Suppressor macrophage treated with lipopolysaccharide for 1 hour (primary cell): ENCODE measurements around the gene BORCS5.

Source experiments
- DNase-seq, 3 donors: peaks; one replicate each; pipeline ENCODE4 v3.0.0-alpha.2; 2020 to 2022

BORCS5 gene

DNA sequence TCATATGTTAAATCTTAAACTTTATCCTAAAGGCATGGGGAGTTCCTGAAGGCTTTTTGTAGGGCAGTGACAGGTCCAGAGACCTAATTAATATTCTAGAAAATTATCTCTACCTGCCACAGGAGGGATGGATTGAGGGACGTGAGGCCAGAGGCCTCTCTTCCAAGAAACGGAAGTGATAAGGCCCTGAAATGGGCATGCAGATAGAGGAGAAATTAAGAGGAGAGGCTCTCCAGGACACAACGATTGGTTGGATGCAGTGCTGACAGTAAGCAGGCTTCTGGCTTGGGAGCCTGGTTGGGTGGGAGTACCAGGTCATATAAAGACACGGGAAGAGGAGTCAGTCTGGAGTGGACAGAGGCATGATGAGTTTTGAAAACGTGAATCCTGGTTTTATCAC is 3.1 kb upstream of the BORCS5 start:
- DNase-seq, result no peak

DNA sequence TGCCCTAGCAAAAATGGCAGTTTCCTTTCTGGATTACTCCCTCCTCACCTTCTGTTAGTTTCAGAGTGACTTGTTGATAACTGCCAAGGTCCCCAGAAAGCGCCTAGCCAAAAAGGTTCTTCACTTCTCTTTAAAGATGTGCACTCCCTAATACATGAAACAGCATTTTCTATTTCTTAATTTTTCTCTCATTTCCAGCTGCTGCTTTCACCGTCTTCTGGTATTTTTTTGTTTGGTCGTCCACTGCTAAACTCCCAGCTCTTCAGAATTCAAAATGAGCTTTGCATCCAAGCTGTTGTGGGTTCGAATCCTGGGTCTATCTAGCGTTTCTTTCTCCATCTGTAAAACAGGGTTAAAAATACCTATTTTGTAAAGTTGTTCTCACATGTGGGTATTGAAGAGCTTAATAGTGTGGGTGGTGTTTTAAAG is 397 bp upstream of the BORCS5 start:
- no peak for DNase-seq

DNA sequence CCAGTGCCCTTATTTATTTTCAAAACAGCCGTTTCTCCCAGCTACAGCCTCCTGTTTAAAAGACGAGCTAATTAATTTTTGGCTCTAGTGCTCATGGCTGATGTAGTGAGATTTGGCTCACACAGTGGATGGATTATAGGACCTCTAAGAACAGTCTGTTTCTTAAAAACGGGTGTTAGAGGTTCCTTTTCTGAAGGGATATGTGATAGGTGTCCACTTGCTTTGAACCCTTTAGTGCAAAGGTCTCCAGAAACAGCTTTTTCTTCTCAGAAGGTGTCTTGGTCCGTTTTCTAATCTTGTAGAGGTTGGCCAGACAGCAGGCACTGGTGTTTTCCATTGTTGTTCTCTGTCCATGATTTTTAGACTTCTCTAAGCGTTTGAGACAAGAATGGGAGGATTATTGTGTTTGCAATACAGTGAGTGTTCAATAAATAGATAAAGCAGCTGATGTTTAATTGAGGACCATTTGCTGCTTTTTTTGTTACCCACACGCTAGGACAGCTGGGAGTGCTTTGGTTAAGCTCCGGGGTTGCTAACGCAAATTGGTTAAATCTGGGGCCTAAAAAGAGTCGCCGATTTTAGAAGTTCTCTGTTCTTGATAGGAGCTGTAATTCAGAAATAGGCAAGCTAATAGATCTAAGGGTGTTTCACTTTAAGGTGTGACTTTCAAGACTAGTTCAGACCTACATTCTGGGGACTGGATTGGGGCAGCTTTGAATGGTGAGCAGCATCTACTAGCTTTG is 1.0 kb downstream of the BORCS5 start:
- no peak for DNase-seq

- DNase-seq, result no peak
Observed at GRCh38 chr12:12358528-12358927, 1.6 kb downstream of the BORCS5 start.

DNA sequence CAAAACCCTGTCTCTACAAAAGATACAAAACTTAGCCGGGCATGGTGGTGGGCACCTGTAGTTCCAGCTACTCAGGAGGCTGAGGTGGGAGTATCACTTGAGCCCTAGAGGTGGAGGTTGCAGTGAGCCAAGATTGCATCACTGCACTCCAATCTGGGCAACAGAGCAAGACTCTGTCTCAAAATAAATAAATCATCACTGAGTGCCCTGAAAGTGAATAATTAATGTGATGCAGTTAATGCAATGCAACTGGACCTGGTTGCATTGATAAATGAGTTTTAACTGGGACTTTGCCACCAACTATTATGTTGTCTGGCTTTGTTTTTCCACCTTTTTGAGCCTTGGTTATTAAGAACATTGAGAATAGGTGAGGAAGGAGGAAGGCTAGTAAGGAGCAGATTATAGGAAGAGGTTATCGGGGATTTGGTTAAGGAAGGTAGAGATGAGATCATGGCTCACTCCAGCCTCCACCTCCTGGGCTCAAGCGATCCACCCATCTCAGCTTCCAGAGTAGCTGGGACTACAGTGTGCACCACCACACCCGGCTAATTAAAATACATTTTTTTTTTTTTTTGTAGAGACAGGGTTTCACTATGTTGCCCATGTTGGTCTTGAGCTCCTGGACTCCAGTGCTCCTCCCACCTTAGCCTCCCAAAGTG is 8.0 kb downstream of the BORCS5 start:
- no peak for DNase-seq

- no peak for DNase-seq
Observed at GRCh38 chr12:12365446-12365802, 8.5 kb downstream of the BORCS5 start.

- peak; percentile 60 to 74 (median 70) for DNase-seq
Observed at GRCh38 chr12:12365931-12366431, 9.1 kb downstream of the BORCS5 start.

DNA sequence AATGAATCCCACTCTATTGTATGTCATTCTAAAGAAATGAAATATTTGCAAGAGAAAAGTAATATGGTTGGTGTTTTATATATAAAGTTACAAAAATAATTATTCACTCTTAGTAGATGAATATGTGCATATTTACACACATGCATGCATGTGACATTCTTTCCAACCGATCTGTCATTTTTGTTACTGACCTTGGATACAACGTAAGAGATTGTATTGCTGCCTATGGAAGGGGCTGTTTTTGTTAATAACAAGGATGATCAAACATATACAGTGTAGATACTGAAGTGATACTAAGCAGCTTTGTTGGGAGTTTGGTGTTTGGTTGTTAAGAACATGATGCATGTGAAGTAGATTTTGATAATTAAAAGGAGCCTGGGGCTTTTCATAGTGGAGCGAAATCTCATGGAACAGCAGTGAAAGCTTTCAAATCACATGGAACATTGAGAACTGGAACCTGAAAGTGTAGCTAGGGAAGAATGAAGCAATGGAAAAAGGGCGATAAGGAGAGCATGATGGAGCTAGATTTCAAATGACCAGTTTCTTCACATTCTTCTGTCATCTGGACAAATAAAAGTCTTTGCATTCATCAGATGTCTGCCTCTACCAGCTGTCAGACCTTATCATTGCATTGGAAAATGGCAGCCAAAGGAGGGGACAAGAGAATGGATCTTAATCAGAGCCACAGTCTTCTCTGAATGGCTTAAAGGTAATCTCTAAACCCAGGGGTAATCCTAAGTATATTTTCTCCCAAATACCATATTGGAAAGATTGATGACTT is 10.0 kb downstream of the BORCS5 start:
- no peak for DNase-seq

GRCh38 chr12:12367482-12367998 is 10.7 kb downstream of the BORCS5 start:
- DNase-seq, result no peak

GRCh38 chr12:12372946-12373722 is 16.3 kb downstream of the BORCS5 start:
- DNase-seq, result no peak

DNA sequence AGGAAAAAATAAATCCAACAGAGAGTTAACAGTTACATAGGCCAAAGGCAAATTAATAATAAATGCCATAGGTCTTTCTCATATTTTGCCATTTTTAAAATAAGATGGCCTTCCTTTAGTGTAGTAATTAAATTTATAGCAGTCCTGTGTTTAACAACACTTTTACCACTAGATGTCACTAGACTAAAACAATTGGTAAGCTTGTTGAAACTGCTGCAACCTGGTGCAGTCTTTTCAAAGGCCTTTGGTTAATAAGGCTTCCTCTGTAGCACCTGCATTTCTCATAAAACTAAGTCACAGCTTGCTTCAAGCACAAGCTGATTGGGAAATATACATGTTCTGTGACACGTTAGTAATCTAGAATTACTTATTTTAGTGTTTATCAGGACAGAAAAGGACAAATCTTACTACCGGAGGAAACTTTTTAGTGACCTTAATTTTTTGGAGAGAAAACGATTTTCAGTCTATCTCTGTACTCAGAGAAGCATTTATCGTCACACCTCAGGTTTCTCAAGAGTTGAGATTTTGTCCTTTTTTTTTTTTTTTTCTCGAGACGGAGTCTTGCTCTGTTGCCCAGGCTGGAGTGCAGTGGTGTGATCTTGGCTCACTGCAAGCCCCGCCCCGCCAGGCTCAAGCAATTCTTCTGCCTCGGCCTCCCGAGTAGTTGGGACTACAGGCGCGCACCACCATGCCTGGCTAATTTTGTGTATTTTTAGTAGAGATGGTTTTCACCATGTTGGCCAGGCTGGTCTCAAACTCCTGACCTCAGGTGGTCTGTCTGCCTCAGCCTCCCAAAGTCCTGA is 20.0 kb downstream of the BORCS5 start:
- DNase-seq, result peak; percentile 72 to 94 (median 92)

- DNase-seq, result peak in 2 of 3 donors; percentile 27 to 30
Observed at GRCh38 chr12:12378616-12379015, 21.7 kb downstream of the BORCS5 start.

DNA sequence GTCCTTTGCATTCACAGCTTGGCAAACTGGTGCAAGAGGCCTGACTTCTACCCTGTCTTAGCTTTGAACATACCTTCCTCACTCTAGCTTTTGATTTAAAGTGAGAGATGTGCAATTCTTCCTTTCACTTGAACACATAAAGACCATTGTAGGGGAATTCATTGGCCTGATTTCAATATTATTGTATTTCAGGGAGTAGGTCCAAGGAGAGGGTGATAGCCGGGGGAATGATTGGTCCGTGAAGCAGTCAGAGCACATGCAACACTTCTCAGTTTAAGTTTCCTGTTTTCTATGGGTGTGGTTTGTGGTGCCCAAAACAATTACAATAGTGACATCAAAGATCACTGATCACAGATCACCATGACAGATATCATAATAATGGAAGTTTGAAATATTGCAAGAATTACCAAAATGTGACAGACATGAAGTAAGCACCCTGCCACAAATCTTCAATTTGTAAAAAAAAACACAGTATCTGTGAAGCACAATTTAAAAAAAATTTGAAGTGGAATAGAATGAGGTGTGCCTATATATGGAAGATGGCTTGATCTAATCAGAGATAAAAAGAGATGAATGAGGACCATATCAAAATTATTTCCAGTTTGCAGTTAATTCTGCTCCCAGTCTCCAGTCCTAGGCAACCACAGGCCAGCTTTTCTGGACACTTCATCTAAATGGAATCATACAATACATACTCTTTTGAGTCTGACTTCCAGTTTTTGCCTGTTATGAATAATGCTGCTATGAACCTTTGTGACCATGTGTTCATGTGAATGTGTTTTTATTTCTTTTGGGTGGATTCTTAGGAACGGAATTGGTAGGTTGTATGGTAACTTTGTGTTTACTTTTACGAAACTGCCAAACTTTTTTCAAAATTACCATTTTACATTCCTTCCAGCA is 23.2 kb downstream of the BORCS5 start:
- peak; percentile 63 to 73 (median 64) for DNase-seq

DNA sequence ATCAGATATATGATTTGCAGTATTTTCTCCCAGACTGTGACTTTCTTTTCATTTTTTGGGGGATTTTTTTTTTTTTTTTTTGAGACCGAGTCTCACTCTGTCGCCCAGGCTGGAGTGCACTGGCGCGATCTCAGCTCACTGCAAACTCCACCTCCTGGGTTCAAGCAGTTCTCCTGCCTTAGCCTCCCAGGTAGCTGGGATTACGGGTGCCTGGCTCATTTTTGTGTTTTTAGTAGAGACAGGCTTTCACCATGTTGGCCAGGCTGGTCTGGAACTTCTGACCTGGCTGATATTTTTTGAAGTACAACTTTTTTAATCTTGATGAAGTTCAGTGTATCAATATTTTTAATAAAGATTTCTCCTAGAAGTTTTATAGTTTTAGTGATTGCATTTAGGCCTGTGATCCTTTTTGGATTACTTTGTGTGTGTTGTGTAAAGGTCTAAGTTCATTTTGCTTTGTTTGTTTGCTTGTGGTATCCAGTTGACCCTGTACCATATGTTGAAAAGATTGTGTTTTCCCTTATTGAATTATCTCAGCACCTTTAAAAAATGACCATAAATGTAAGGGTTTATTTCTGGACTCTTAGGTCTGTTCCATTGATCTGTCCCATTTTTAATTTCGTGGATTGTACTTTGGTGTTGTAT is 24.2 kb downstream of the BORCS5 start:
- no peak for DNase-seq

DNA sequence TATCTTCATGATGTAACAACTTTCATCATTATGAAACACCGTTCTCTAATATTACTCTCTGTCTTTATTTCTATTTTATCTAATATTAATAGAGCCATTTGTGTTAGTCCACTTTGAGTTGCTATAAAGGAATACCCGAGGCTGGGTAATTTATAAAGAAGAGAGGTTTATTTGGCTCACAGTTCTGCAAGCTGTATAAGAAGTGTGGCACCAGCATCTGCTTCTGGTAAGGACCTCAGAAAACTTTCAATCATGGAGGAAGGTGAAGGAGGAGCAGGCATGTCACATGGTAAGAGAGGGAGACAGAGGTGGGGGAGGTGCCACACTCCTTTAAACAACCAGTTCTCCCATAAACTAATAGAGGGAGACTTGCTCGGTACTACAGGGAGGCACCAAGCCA is 25.1 kb downstream of the BORCS5 start:
- DNase-seq, result no peak

- no peak for DNase-seq
Observed at GRCh38 chr12:12384571-12385340, 27.9 kb downstream of the BORCS5 start.

GRCh38 chr12:12387501-12387900 is 30.6 kb downstream of the BORCS5 start:
- DNase-seq, result no peak

DNA sequence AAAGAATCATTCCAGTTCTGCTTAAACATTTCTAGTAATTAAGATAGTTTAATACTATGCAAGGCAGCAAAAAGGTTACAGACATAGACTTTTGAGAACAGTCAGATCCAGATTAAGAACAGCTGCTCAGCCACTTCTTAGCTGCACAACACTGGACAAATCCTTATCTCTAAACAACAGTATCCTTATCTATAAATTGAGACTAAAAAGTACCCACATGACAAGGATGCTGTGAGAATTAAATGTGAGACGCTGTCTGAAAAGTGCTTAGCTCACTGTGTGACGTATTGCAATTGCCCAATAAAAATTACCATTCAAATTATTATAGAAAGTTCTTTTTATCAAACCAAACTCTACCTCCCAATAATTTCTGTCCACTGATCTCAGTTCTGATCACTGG is 35.5 kb downstream of the BORCS5 start:
- DNase-seq, result peak in 1 of 3 donors; percentile 9

DNA sequence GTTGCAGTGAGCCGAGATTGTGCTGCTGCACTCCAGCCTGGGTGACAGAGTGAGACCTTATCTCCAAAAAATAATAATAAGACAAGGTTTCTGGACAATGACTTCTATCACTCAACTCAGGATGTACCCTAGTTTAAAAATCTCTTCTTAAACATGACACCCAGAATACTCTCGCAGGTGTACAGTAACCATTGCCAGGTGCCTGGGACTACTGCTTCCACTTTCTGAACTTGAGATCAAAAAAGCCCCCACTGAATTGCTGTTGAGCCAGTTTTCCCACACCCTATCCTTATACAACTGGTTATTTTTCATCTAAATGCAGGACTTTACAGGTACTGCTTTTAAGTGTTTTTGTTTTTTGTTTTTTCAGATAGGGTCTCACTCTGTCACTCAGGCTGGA is 36.3 kb downstream of the BORCS5 start:
- no peak for DNase-seq
